ENCODE measurements around the gene JCHAIN.

GRCh38 chr4:70651864-70652506, 14.3 kb downstream of the JCHAIN start:
- no peak for TF ChIP-seq EZH2 (IDR thresholded peaks at IDR 0.05; ENCODE audit: low read length, missing control alignments)
- TF ChIP-seq CTCF (conservative IDR thresholded peaks at IDR 0.05 in 1 of 2, IDR thresholded peaks at IDR 0.05 in 1 of 2; ENCODE audit: low read depth in 1 of 2, low read length in 2 of 2) = peak; percentile 28 to 39

All from fibroblast of lung (primary cell).